ENCODE results near the gene APOBEC3B. TPM values are rescaled to one million over a fixed set of nuclear protein-coding genes. Genes with fewer than 3 reads are reported as not detected.

The APOBEC3B gene
- total and polyA plus RNA-seq, 2 of the 8 experiments (the other 6 are each of a cell fraction or from before 2014, with no cell fraction given) = 14.2 to 74.9 TPM

GRCh38 chr22:38953577-38954413 is 28.4 kb upstream of the APOBEC3B start:
- POLR2A ChIA-PET (ENCODE audit: partially characterized antibody) = interaction anchor here (2.5 kb wide), 1 partner anchor 10 kb away, joined by 6 read pairs; no protein-coding TSS in a partner anchor
- FAIRE-seq = no peak

More at GRCh38 chr22:38953577-38954413, 28.4 kb upstream of the APOBEC3B start:
- Histone ChIP-seq H3K4me3 (ENCODE audit: extremely low read depth in 1 of 4, insufficient read depth in 2 of 4, low read depth in 3 of 4, low read length in 4 of 4) (no peak overlapping the region), H3K4ac (replicated peaks; ENCODE audit: insufficient read length, low read depth, low read length) (peak overlapping the region; percentile 8), H3K23ac (ENCODE audit: insufficient read length) (no peak overlapping the region), H4K91ac (replicated peaks; ENCODE audit: insufficient read length, low read length) (peak overlapping the region; percentile 27), H3K79me2 (ENCODE audit: control insufficient read depth in 1 of 2, insufficient read depth in 2 of 2, low read length in 2 of 2) (no peaks in the 10 kb centered on the region), H4K5ac (ENCODE audit: insufficient read length, low read depth, low read length) (no peak overlapping the region), H3K27me3 (replicated peaks in 1 of 4; ENCODE audit: control insufficient read depth in 3 of 4, extremely low read depth in 1 of 4, insufficient read depth in 3 of 4, low read length in 3 of 4) (no peaks in the 10 kb centered on the region; a peak in 1 of 7 replicates), H2AFZ (ENCODE audit: low read length) (no peak overlapping the region), H3K27ac (ENCODE audit: low read depth, low read length) (no peak overlapping the region), H3K9ac (replicated peaks in 1 of 4; ENCODE audit: extremely low read depth in 1 of 4, low read depth in 3 of 4, low read length in 3 of 4) (no peak overlapping the region), H3K79me1 (ENCODE audit: low read depth, low read length) (no peaks in the 10 kb centered on the region), H3K56ac (replicated peaks; ENCODE audit: insufficient read length, low read depth, low read length) (no peak overlapping the region), H2BK15ac (ENCODE audit: low read length) (no peak overlapping the region), H3K4me2 (ENCODE audit: insufficient read depth in 1 of 2, low read depth in 2 of 2, low read length in 2 of 2) (no peak overlapping the region), H3K18ac (ENCODE audit: extremely low read depth, low read length) (peak overlapping the region; percentile 56; the same call in 1 of the 2 replicates), H3K9me3 (ENCODE audit: insufficient read depth in 2 of 2, low read depth in 1 of 2, low read length in 1 of 2) (no peaks in the 10 kb centered on the region), H2BK120ac (replicated peaks; ENCODE audit: low read depth, low read length) (no peak overlapping the region), H4K8ac (ENCODE audit: extremely low read depth, insufficient read depth, low read length) (no peak overlapping the region), H2BK12ac (ENCODE audit: low read depth, low read length) (no peak overlapping the region), H4K20me1 (replicated peaks in 1 of 2; ENCODE audit: control insufficient read depth in 1 of 2, insufficient read depth in 2 of 2, low read length in 2 of 2) (no peaks in the 10 kb centered on the region), H2BK20ac (ENCODE audit: low read length) (no peak overlapping the region), H3K4me1 (replicated peaks in 1 of 4; ENCODE audit: control insufficient read depth in 3 of 4, insufficient read depth in 4 of 4, low read length in 3 of 4) (no peaks in the 10 kb centered on the region), H3K36me3 (ENCODE audit: control insufficient read depth in 2 of 4, insufficient read depth in 4 of 4, low read length in 3 of 4) (no peaks in the 10 kb centered on the region), H3K14ac (ENCODE audit: insufficient read length) (no peak overlapping the region), H2AK5ac (ENCODE audit: low read depth, low read length) (no peak overlapping the region), H2BK5ac (ENCODE audit: low read depth, low read length) (no peak overlapping the region), H3K23me2 (ENCODE audit: low read depth, low read length) (no peaks in the 10 kb centered on the region)
- CTCF ChIA-PET (ENCODE audit: partially characterized antibody) = interaction anchor here (1.0 to 1.5 kb wide), 3 partner anchors 11 to 113 kb away, joined by 3 read pairs; no protein-coding TSS in a partner anchor
- DNase-seq (ENCODE audit: low read depth in 1 of 2, low spot score in 2 of 2) = no peak
- WGBS, 2 experiments (ENCODE audit: extremely low coverage in 1 of 2, insufficient coverage in 1 of 2, insufficient read length in 1 of 2, insufficient replicate concordance in 2 of 2, low coverage in 1 of 2, low lambda C conversion rate in 2 of 2, missing lambda C conversion rate in 1 of 2) = 90% methylated on average over 13 of the region's 15 CpGs; no CpG with 5 or more reads in 1 of the 2 experiments
- TF ChIP-seq CEBPB (IDR thresholded peaks at IDR 0.05; ENCODE audit: low read depth, low read length) = no peak
